C4-2B (cell line): ENCODE measurements around the gene PARD3B.

Experiments
- CTCF ChIP-seq: fragments of 450-650 bp; conservative IDR thresholded peaks from 2 replicates; pipeline ENCODE4 v1.5.1; 2017; ENCODE audit warnings: mild to moderate bottlenecking
- ZFX ChIP-seq: fragments of 450-650 bp; IDR thresholded peaks from 2 replicates; pipeline ENCODE4 v1.6.1; 2017

- TF ChIP-seq CTCF (no peak), ZFX (no peak)
These were observed 584.3 kb downstream of the PARD3B start for GRCh38 chr2:205129531-205129930.
